HEK293 (cell line): ENCODE data around the gene FXYD2.

Experiments
- CTCF ChIA-PET: fragments of 350-600 bp; formaldehyde crosslinking; extraction: SDS; loops from one replicate; lab custom pipeline; 2021; ENCODE audit warnings: antibody characterized with exemption; lab: Yijun Ruan, JAX
- POLR2A ChIA-PET: fragments of 300-600 bp; formaldehyde crosslinking; extraction: SDS; loops from one replicate; lab custom pipeline; 2020; ENCODE audit warnings: antibody characterized with exemption, inconsistent platforms; lab: Yijun Ruan, JAX
- H3K27ac ChIP-seq: fragments of 200-500 bp; sonication (Bioruptor generic); 2 replicates; pipeline ENCODE4 v1.5.1; 2014; ENCODE audit warnings: low read depth, low read length, control low read depth, inconsistent platforms; ENCODE audit errors: extremely low read depth
- H3K36me3 ChIP-seq, 2 experiments: fragments of 200-500 bp in 1 of 2; sonication (Bioruptor generic) in 1 of 2; 1 replicate in 1 of 2; 2 replicates in 1 of 2; pipeline ENCODE4 v1.5.1; 2014 to 2017; ENCODE audit warnings: inconsistent platforms in 2 of 2, low read length in 2 of 2; ENCODE audit not compliant: control insufficient read depth in 2 of 2, insufficient read depth in 1 of 2
- H3K4me1 ChIP-seq: fragments of 200-500 bp; sonication (Bioruptor generic); 2 replicates; pipeline ENCODE4 v1.5.1; 2014; ENCODE audit warnings: mild to moderate bottlenecking, low read length, inconsistent platforms; ENCODE audit not compliant: control insufficient read depth, insufficient read depth
- H3K4me3 ChIP-seq: 2 replicates; pipeline ENCODE4 v1.5.1; 2011; ENCODE audit warnings: low read depth, mild to moderate bottlenecking, control low read depth, low read length, moderate library complexity
- H3K9me3 ChIP-seq: fragments of 200-500 bp; sonication (Bioruptor generic); 2 replicates; pipeline ENCODE4 v1.5.1; 2014; ENCODE audit warnings: low read depth, low read length, inconsistent platforms; ENCODE audit not compliant: control insufficient read depth, insufficient read depth
- CTCF ChIP-seq: fragments of 450-650 bp; formaldehyde crosslinking; IDR thresholded peaks from 2 replicates; pipeline ENCODE4 v1.5.1; 2016; ENCODE audit warnings: missing biosample characterization, missing genetic modification characterization
- EGR2 ChIP-seq: fragments of 450-650 bp; formaldehyde crosslinking; IDR thresholded peaks from 2 replicates; pipeline ENCODE4 v1.5.1; 2016; ENCODE audit warnings: low read depth, missing biosample characterization, missing genetic modification characterization
- GLIS1 ChIP-seq: fragments of 450-650 bp; formaldehyde crosslinking; IDR thresholded peaks from 2 replicates; pipeline ENCODE4 v1.5.1; 2016; ENCODE audit warnings: missing biosample characterization, missing genetic modification characterization
- GLIS2 ChIP-seq: fragments of 450-650 bp; formaldehyde crosslinking; IDR thresholded peaks from 2 replicates; pipeline ENCODE4 v1.5.1; 2016; ENCODE audit warnings: missing biosample characterization, missing genetic modification characterization
- KLF1 ChIP-seq: fragments of 450-650 bp; formaldehyde crosslinking; IDR thresholded peaks from 2 replicates; pipeline ENCODE4 v1.5.1; 2016; ENCODE audit warnings: missing biosample characterization, missing genetic modification characterization
- KLF10 ChIP-seq: fragments of 450-650 bp; IDR thresholded peaks from 2 replicates; pipeline ENCODE4 v1.5.1; 2018; ENCODE audit warnings: missing biosample characterization, mild to moderate bottlenecking, missing genetic modification characterization
- KLF17 ChIP-seq: fragments of 450-650 bp; formaldehyde crosslinking; IDR thresholded peaks from 2 replicates; pipeline ENCODE4 v1.5.1; 2016; ENCODE audit warnings: missing biosample characterization, missing genetic modification characterization
- KLF9 ChIP-seq: fragments of 450-650 bp; formaldehyde crosslinking; IDR thresholded peaks from 2 replicates; pipeline ENCODE4 v1.5.1; 2016; ENCODE audit warnings: missing biosample characterization, missing genetic modification characterization, low read depth
- OVOL3 ChIP-seq: fragments of 450-650 bp; formaldehyde crosslinking; IDR thresholded peaks from 2 replicates; pipeline ENCODE4 v1.5.1; 2016; ENCODE audit warnings: missing biosample characterization, missing genetic modification characterization
- PATZ1 ChIP-seq: fragments of 450-650 bp; formaldehyde crosslinking; IDR thresholded peaks from 2 replicates; pipeline ENCODE4 v1.5.1; 2016; ENCODE audit warnings: missing biosample characterization, missing genetic modification characterization
- PRDM10 ChIP-seq: fragments of 450-650 bp; formaldehyde crosslinking; IDR thresholded peaks from 2 replicates; pipeline ENCODE4 v1.5.1; 2016; ENCODE audit warnings: missing biosample characterization, missing genetic modification characterization
- SCRT1 ChIP-seq: fragments of 450-650 bp; formaldehyde crosslinking; IDR thresholded peaks from 2 replicates; pipeline ENCODE4 v1.5.1; 2016; ENCODE audit warnings: missing biosample characterization, missing genetic modification characterization, borderline replicate concordance
- SP7 ChIP-seq: fragments of 450-650 bp; formaldehyde crosslinking; IDR thresholded peaks from 2 replicates; pipeline ENCODE4 v1.5.1; 2016; ENCODE audit warnings: missing biosample characterization, missing genetic modification characterization
- TCF7L2 ChIP-seq: IDR thresholded peaks from 2 replicates; pipeline ENCODE4 v1.6.1; 2011; ENCODE audit warnings: low read depth, mild to moderate bottlenecking, inconsistent platforms, low read length, moderate library complexity, borderline replicate concordance
- TRIM28 ChIP-seq: IDR thresholded peaks from 2 replicates; pipeline ENCODE4 v1.6.1; 2011; ENCODE audit warnings: low read length, control low read depth, borderline replicate concordance
- TSHZ1 ChIP-seq: fragments of 450-650 bp; formaldehyde crosslinking; IDR thresholded peaks from 2 replicates; pipeline ENCODE4 v1.5.1; 2016; ENCODE audit warnings: missing biosample characterization, missing genetic modification characterization, borderline replicate concordance
- ZBTB21 ChIP-seq: fragments of 450-650 bp; formaldehyde crosslinking; IDR thresholded peaks from 2 replicates; pipeline ENCODE4 v1.5.1; 2017; ENCODE audit warnings: missing biosample characterization, missing genetic modification characterization
- ZNF138 ChIP-seq: fragments of 450-650 bp; formaldehyde crosslinking; IDR thresholded peaks from 2 replicates; pipeline ENCODE4 v1.5.1; 2016; ENCODE audit warnings: missing biosample characterization, missing genetic modification characterization, borderline replicate concordance
- ZNF394 ChIP-seq: fragments of 450-650 bp; formaldehyde crosslinking; IDR thresholded peaks from 2 replicates; pipeline ENCODE4 v1.5.1; 2016; ENCODE audit warnings: missing biosample characterization, missing genetic modification characterization, mild to moderate bottlenecking, moderate library complexity, borderline replicate concordance
- ZNF600 ChIP-seq: fragments of 450-650 bp; formaldehyde crosslinking; IDR thresholded peaks from 2 replicates; pipeline ENCODE4 v1.5.1; 2016; ENCODE audit warnings: missing biosample characterization, missing genetic modification characterization
- ZNF623 ChIP-seq: fragments of 450-650 bp; formaldehyde crosslinking; IDR thresholded peaks from 2 replicates; pipeline ENCODE4 v1.5.1; 2016; ENCODE audit warnings: missing biosample characterization, missing genetic modification characterization
- ZNF629 ChIP-seq: fragments of 450-650 bp; formaldehyde crosslinking; IDR thresholded peaks from 2 replicates; pipeline ENCODE4 v1.5.1; 2017; ENCODE audit warnings: missing biosample characterization, missing genetic modification characterization
- ZNF645 ChIP-seq: fragments of 450-650 bp; formaldehyde crosslinking; IDR thresholded peaks from 2 replicates; pipeline ENCODE4; 2016; ENCODE audit warnings: missing biosample characterization, missing genetic modification characterization

The FXYD2 gene

GRCh38 chr11:117786135-117786870 lies 38.2 kb downstream of the FXYD2 start:
- H3K27ac ChIP-seq, result no peak overlapping the region
- ChIA-PET CTCF (interaction anchor here (1.0 kb wide), 1 partner anchor 360 kb away, joined by 3 read pairs; no protein-coding TSS in a partner anchor), POLR2A (no interaction called here)
- TF ChIP-seq KLF9, result peak; percentile 48; the same call in 1 of the 2 replicates
- TF ChIP-seq ZNF138 (tag by site-specific recombination), result no peak
- TF ChIP-seq KLF1 (tag by site-specific recombination), result no peak
- no peak for TF ChIP-seq TCF7L2
- peak; percentile 92 for TF ChIP-seq GLIS1 (tag by site-specific recombination)
- TF ChIP-seq SCRT1 (tag by site-specific recombination), result no peak
- no peak for TF ChIP-seq OVOL3
- 0 out of 2 replicates have a peak, but pooled peaks have one; percentile 39 for TF ChIP-seq PATZ1 (tag by site-specific recombination)
- TF ChIP-seq PRDM10, result peak; percentile 95
- TF ChIP-seq GLIS2 (tag by site-specific recombination), result peak; percentile 38; the same call in 1 of the 2 replicates
- peak; percentile 32; the same call in 1 of the 2 replicates for TF ChIP-seq ZNF394 (tag by site-specific recombination)
- TF ChIP-seq CTCF, result no peak
- no peak for TF ChIP-seq ZBTB21 (tag by site-specific recombination)
- peak; percentile 28; the same call in 1 of the 2 replicates for TF ChIP-seq EGR2 (tag by site-specific recombination)
- TF ChIP-seq KLF10, result 0 out of 2 replicates have a peak, but pooled peaks have one; percentile 30
- 0 out of 2 replicates have a peak, but pooled peaks have one; percentile 41 for TF ChIP-seq KLF17 (tag by site-specific recombination)
- TF ChIP-seq ZNF645 (tag by site-specific recombination), result no peak
- no peak for TF ChIP-seq ZNF623
- 0 out of 2 replicates have a peak, but pooled peaks have one; percentile 36 for TF ChIP-seq ZNF600 (tag by site-specific recombination)
- TF ChIP-seq SP7, result peak; percentile 65; the same call in 1 of the 2 replicates
- TF ChIP-seq TRIM28, result peak; percentile 35; the same call in 1 of the 2 replicates
- 0 out of 2 replicates have a peak, but pooled peaks have one; percentile 11 for TF ChIP-seq TSHZ1 (tag by site-specific recombination)
- peak; percentile 58 for TF ChIP-seq ZNF629 (tag by site-specific recombination)

More at GRCh38 chr11:117786135-117786870, 38.2 kb downstream of the FXYD2 start:
- H3K4me1 ChIP-seq, result no peaks in the 10 kb centered on the region
- H3K9me3 ChIP-seq, result no peaks in the 10 kb centered on the region
- H3K36me3 ChIP-seq, result no peaks in the 10 kb centered on the region
- no peak overlapping the region for H3K4me3 ChIP-seq
